Measurements from ENCODE around the gene SAMSN1.
A peak's percentile ranks its signal among the peaks of the same experiment; 100 is the strongest.

The SAMSN1 gene

DNA sequence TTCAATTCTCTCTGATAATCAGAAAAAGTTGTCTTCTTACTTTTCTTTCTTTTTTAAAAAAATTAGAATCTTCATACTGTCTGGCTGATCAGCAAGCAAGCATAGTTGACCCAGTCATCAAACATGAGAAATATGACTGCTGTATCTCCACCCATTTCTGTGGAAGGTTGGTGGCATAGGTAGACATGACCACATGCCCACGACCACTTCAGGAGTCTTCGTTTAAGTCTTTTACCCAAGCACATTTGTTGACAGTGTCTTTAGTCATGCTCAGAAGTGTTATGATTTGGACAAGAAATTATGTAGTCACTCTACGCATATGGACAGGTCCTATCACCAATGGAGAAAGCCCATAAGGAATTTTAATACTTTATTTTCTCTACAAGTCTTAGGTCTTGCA, 88.4 kb downstream of the SAMSN1 start:
- H3K4me3 ChIP-seq (ENCODE audit: low read depth, low read length) = no peak overlapping the region
- TF ChIP-seq, protein P1, sequence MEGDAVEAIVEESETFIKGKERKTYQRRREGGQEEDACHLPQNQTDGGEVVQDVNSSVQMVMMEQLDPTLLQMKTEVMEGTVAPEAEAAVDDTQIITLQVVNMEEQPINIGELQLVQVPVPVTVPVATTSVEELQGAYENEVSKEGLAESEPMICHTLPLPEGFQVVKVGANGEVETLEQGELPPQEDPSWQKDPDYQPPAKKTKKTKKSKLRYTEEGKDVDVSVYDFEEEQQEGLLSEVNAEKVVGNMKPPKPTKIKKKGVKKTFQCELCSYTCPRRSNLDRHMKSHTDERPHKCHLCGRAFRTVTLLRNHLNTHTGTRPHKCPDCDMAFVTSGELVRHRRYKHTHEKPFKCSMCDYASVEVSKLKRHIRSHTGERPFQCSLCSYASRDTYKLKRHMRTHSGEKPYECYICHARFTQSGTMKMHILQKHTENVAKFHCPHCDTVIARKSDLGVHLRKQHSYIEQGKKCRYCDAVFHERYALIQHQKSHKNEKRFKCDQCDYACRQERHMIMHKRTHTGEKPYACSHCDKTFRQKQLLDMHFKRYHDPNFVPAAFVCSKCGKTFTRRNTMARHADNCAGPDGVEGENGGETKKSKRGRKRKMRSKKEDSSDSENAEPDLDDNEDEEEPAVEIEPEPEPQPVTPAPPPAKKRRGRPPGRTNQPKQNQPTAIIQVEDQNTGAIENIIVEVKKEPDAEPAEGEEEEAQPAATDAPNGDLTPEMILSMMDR (IDR thresholded peaks at IDR 0.05; ENCODE audit: low read depth, low read length) = no peak
- TF ChIP-seq, protein P2, sequence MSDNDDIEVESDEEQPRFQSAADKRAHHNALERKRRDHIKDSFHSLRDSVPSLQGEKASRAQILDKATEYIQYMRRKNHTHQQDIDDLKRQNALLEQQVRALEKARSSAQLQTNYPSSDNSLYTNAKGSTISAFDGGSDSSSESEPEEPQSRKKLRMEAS (IDR thresholded peaks at IDR 0.05; ENCODE audit: low read depth, low read length) = no peak
- no peak for TF ChIP-seq POLR2A (IDR thresholded peaks at IDR 0.05; ENCODE audit: extremely low read depth, insufficient read length)
- no peak for TF ChIP-seq MYC (IDR thresholded peaks at IDR 0.05; ENCODE audit: low read depth, low read length)
- DNase-seq (ENCODE audit: low read depth) = no peak

DNA sequence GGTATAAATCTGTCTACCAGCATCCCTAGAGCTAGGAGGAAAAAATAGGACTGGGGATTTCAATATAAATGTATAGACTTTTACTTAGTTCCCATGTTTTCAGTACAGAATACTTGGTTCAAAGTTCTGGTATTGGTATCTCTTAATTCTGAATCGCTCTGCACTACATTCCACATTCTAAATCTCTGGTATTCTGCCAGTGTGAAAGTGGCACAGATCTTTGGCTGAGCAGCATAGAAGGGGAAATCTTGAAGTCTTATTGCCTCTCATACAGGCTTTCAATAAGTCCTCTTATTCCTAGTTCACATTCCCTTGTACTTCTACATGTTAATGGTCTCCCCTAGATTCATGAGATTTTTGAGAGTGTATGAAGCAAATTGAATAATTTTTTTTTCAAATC, 89.2 kb downstream of the SAMSN1 start:
- no peak for TF ChIP-seq MYC (IDR thresholded peaks at IDR 0.05; ENCODE audit: low read depth, low read length)
- TF ChIP-seq, protein P1 (IDR thresholded peaks at IDR 0.05; ENCODE audit: low read depth, low read length) = no peak
- no peak for DNase-seq (ENCODE audit: low read depth)
- H3K4me3 ChIP-seq (ENCODE audit: low read depth, low read length) = no peak overlapping the region

DNA sequence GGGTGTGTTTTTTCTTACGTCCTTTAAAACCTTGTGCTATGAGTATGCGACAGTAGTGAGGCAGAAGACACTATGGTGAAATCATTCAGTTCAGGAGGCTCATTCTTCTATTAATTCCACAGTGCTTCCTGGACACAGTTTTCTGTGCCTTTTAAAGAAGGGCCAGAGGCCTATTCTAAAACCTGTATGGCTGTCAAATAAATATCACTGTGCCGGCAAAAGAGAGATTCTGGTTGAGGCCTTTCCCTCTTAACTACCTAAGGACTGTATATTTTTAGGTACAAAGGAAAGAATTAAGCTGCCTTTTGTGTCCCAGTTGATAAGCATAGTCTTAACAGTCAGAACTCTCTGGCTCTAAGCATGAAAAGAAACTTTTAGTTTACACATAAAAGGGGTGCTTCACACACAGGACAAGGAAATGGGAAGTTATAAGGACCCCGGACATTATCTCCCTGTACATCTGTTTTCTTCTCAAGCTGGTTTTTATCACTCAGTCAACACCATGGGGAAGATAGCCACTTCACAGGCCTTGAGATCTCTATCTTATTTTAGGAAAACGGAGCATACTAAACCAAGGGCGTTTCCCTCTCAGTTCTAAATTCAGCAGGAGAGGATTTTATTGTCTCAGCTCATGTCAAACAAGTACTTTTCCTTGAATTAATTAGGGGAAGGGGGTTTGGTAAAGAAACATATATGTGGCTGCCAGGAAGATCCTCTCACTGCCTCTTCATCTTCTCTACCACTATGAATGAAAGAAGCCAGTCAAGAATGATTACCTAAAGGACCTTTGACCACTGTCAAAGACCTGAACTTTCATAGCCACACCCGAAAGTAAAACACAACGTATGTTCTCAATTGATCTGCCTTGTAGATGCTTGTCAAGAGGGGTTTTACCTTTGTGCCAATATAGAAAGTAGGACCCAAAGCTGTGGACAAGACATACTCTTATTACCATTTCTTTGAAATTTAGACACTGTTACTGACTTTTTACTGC, 91.8 kb downstream of the SAMSN1 start:
- no peak for TF ChIP-seq MYC (IDR thresholded peaks at IDR 0.05; ENCODE audit: low read depth, low read length)
- TF ChIP-seq, protein P1 (IDR thresholded peaks at IDR 0.05; ENCODE audit: low read depth, low read length) = no peak
- no peak overlapping the region for H3K4me3 ChIP-seq (ENCODE audit: low read depth, low read length)
- DNase-seq (ENCODE audit: low read depth) = peak; percentile 67

DNA sequence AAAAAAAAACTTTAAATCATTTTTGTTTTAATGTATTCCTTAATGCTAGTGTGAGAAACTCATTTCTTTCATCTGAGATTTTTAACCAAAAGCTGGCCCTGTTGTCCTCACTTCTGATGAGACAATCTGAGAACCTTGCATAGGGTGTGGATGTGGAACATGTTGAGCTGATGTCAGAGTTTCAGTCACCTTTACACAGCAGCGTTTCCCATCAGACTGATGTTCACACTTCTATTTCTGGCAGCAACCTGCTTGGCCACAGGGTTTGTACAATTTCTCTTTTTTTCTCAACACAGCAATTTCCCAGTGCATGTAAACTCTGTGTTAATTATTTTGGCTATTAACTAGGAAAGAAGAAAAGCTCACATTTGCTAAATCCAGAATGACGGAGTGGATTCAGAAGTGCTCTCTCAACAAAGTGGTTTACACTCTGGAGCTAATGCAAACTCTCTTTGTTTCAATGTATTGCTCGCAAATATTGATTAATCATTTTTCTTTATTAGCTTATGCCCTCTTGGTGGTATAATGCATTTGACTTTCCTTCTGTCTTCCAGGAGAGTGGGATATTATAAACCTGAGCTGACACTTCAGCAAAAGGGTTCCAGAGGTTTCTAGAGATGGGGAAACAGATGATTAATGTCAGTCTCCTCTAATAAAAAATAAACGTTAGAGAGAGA, 92.6 kb downstream of the SAMSN1 start:
- H3K4me3 ChIP-seq (ENCODE audit: low read depth, low read length) = no peak overlapping the region
- no peak for DNase-seq (ENCODE audit: low read depth)
- TF ChIP-seq, protein P2 (IDR thresholded peaks at IDR 0.05; ENCODE audit: low read depth, low read length) = no peak
- TF ChIP-seq POLR2A (IDR thresholded peaks at IDR 0.05; ENCODE audit: extremely low read depth, insufficient read length) = no peak
- TF ChIP-seq, protein P1 (IDR thresholded peaks at IDR 0.05; ENCODE audit: low read depth, low read length) = no peak
- TF ChIP-seq MYC (IDR thresholded peaks at IDR 0.05; ENCODE audit: low read depth, low read length) = no peak

DNA sequence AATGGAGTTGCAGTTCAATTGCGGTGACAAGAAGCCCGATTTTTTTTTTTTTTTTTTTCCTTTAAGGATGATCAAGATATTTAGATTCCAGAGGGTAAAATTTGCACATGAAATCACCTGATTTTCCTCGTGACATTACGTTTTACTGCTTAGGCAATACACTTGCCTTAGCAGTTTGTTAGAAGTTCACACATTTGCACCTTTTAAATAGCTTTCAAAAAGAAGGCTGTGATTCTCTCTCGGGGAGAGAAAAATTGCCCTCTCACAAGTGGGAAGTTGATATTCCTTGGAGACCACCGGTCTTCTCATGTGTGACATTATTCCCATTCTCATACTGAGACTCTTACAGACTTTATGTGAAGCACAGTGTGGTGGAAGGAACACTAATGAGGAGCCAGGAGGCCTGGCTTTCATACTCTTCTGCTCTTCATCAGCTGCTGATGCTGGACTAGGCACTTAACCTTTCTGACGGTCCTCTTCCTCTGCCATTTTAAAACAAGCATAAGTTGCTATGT, 93.3 kb downstream of the SAMSN1 start:
- no peak for DNase-seq (ENCODE audit: low read depth)
- no peak overlapping the region for H3K4me3 ChIP-seq (ENCODE audit: low read depth, low read length)
- TF ChIP-seq, protein P2 (IDR thresholded peaks at IDR 0.05; ENCODE audit: low read depth, low read length) = no peak
- no peak for TF ChIP-seq MYC (IDR thresholded peaks at IDR 0.05; ENCODE audit: low read depth, low read length)
- TF ChIP-seq, protein P1 (IDR thresholded peaks at IDR 0.05; ENCODE audit: low read depth, low read length) = no peak
- TF ChIP-seq POLR2A (IDR thresholded peaks at IDR 0.05; ENCODE audit: extremely low read depth, insufficient read length) = no peak

All from NB4 (cell line).